Type B pancreatic cell (in vitro differentiated cells): ENCODE measurements around the gene CCND1. TPM values are rescaled to one million over a fixed set of nuclear protein-coding genes. Genes with fewer than 3 reads are reported as not detected.

ENCODE experiments used
- DNase-seq: peaks from one replicate; pipeline ENCODE4 v3.0.0; 2021; ENCODE audit warnings: mixed read lengths; ENCODE audit not compliant: unreplicated experiment; ENCODE audit errors: extremely low spot score
- H3K27ac Mint-ChIP-seq: 2 replicates; pipeline ENCODE4 v1.8.0; 2021; ENCODE audit warnings: mild to moderate bottlenecking, mixed read lengths
- H3K27me3 Mint-ChIP-seq: 2 replicates; pipeline ENCODE4 v1.8.0; 2021; ENCODE audit warnings: mixed read lengths
- H3K36me3 Mint-ChIP-seq: 2 replicates; pipeline ENCODE4 v1.8.0; 2021; ENCODE audit warnings: mixed read lengths
- H3K4me1 Mint-ChIP-seq: one replicate; pipeline ENCODE4 v1.8.0; 2021; ENCODE audit warnings: mixed read lengths; ENCODE audit not compliant: unreplicated experiment
- H3K4me3 Mint-ChIP-seq: 2 replicates; pipeline ENCODE4 v1.8.0; 2021; ENCODE audit warnings: mild to moderate bottlenecking, mixed read lengths
- H3K9me3 Mint-ChIP-seq: 2 replicates; pipeline ENCODE4 v1.8.0; 2021; ENCODE audit warnings: mixed read lengths
- CTCF ChIP-seq: fragments of 200-600 bp; sonication (generic); conservative IDR thresholded peaks from 2 replicates; pipeline ENCODE4 v1.5.0; 2021; ENCODE audit warnings: antibody characterized with exemption, mild to moderate bottlenecking
- total RNA-seq: library from RNA; stranded (reverse); gene quantifications from 2 replicates; pipeline ENCODE4 v1.2.1, GENCODE V29; 2021; ENCODE audit warnings: low replicate concordance

The CCND1 gene
- total RNA-seq, 1 donor from 2014 or later = 299 TPM

DNA sequence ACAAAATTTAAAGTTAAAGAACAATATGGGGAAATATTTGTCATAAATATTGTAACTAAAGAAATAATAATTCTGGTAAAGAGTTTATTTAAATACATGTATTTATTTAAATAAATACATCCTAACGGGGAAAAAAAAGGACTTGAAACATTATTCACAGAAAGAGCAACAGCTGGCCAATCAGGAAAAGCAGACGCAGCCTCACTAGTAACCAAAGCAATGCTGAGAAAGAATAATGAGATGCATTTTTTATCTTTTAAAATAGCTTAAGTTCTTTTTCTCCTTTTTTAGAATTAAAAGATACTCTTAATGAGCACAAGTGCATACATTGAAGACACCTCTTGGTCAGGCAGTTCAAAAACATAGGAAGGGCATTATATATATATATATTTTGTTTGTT lies 36.8 kb downstream of the CCND1 start:
- H3K36me3 Mint-ChIP-seq = peaks cover 4% of the 10 kb centered on the region
- H3K27me3 Mint-ChIP-seq = peaks cover 2% of the 10 kb centered on the region
- peaks cover 9% of the 10 kb centered on the region for H3K4me1 Mint-ChIP-seq
- no peak for TF ChIP-seq CTCF
- DNase-seq = no peak
- H3K4me3 Mint-ChIP-seq = no peak overlapping the region
- no peak overlapping the region for H3K27ac Mint-ChIP-seq
- H3K9me3 Mint-ChIP-seq = no peaks in the 10 kb centered on the region

GRCh38 chr11:69680688-69681087 lies 39.7 kb downstream of the CCND1 start:
- Mint-ChIP-seq H3K27me3 (peaks cover 2% of the 10 kb centered on the region), H3K36me3 (no peaks in the 10 kb centered on the region), H3K27ac (no peak overlapping the region), H3K4me3 (no peak overlapping the region), H3K9me3 (no peaks in the 10 kb centered on the region), H3K4me1 (no peaks in the 10 kb centered on the region)
- no peak for DNase-seq
- TF ChIP-seq CTCF = no peak

GRCh38 chr11:69682221-69682620 lies 41.3 kb downstream of the CCND1 start:
- Mint-ChIP-seq H3K36me3 (no peaks in the 10 kb centered on the region), H3K27ac (no peak overlapping the region), H3K4me1 (no peaks in the 10 kb centered on the region), H3K4me3 (no peak overlapping the region), H3K9me3 (no peaks in the 10 kb centered on the region), H3K27me3 (peaks cover 2% of the 10 kb centered on the region)
- no peak for TF ChIP-seq CTCF
- DNase-seq = no peak

- no peak for TF ChIP-seq CTCF
- Mint-ChIP-seq H3K4me1 (no peaks in the 10 kb centered on the region), H3K9me3 (no peaks in the 10 kb centered on the region), H3K4me3 (no peak overlapping the region), H3K27me3 (peaks cover 2% of the 10 kb centered on the region), H3K36me3 (no peaks in the 10 kb centered on the region), H3K27ac (no peak overlapping the region)
- no peak for DNase-seq
Measured at GRCh38 chr11:69682681-69683326, 41.8 kb downstream of the CCND1 start.

DNA sequence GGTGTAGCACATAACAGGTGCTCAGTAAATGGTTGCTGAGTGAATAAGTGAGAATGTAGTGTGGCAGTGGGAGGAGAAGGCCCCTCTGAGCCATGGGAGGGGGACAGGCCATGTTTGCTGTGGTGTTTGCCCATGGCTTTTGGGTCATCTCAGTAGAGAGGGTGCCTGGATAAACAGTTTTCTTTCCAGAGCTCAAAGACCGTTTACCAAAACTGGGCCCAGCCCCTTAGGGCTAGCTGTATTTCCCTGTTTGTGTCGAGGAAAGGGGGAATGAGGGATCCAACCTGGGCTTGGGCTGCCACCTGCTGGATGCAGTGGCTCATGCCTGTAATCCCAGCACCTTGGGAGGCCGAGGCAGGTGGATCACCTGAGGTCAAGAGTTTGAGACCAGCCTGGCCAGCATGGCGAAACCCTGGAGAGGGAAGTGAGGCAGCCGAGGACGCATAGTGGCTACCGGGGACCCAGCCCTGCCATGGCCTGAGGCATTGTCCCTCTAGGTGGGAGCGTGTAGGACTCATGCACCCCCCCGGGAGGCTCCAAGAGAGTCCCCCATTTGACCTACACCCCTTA lies 42.9 kb downstream of the CCND1 start:
- H3K27ac Mint-ChIP-seq = peak overlapping the region; percentile 46
- no peaks in the 10 kb centered on the region for H3K4me1 Mint-ChIP-seq
- peaks cover 5% of the 10 kb centered on the region for H3K27me3 Mint-ChIP-seq
- peak; percentile 68 for TF ChIP-seq CTCF
- H3K36me3 Mint-ChIP-seq = no peaks in the 10 kb centered on the region
- DNase-seq = no peak
- H3K4me3 Mint-ChIP-seq = no peak overlapping the region
- no peaks in the 10 kb centered on the region for H3K9me3 Mint-ChIP-seq
